Measurements from ENCODE around the gene FBLN5. TPM values are rescaled to one million over a fixed set of nuclear protein-coding genes. Genes with fewer than 3 reads are reported as not detected.

FBLN5 gene
- total RNA-seq, 1 experiment from 2014 or later: not detected

GRCh38 chr14:91889477-91890211 is 57.9 kb downstream of the FBLN5 start:
- no TSS peak for BruUV-seq (replicated peaks)
- no peaks in the 10 kb centered on the region for H3K4me1 ChIP-seq (replicated peaks; ENCODE audit: insufficient read depth)
- no peak overlapping the region for H2AFZ ChIP-seq
- H3K27me3 ChIP-seq (ENCODE audit: insufficient read depth, low read depth): no peaks in the 10 kb centered on the region
- TF ChIP-seq EZH2 (IDR thresholded peaks at IDR 0.05; ENCODE audit: low read depth): no peak
- TF ChIP-seq, protein P1, sequence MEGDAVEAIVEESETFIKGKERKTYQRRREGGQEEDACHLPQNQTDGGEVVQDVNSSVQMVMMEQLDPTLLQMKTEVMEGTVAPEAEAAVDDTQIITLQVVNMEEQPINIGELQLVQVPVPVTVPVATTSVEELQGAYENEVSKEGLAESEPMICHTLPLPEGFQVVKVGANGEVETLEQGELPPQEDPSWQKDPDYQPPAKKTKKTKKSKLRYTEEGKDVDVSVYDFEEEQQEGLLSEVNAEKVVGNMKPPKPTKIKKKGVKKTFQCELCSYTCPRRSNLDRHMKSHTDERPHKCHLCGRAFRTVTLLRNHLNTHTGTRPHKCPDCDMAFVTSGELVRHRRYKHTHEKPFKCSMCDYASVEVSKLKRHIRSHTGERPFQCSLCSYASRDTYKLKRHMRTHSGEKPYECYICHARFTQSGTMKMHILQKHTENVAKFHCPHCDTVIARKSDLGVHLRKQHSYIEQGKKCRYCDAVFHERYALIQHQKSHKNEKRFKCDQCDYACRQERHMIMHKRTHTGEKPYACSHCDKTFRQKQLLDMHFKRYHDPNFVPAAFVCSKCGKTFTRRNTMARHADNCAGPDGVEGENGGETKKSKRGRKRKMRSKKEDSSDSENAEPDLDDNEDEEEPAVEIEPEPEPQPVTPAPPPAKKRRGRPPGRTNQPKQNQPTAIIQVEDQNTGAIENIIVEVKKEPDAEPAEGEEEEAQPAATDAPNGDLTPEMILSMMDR (conservative IDR thresholded peaks at IDR 0.05): no peak
- no peak overlapping the region for H3K27ac ChIP-seq
- no peak for DNase-seq
- H3F3A ChIP-seq (ENCODE audit: insufficient read depth, low read depth): no peaks in the 10 kb centered on the region
- H3K9me2 ChIP-seq (ENCODE audit: insufficient read depth): no peaks in the 10 kb centered on the region
- H3K79me2 ChIP-seq (ENCODE audit: low read depth): no peaks in the 10 kb centered on the region
- no peaks in the 10 kb centered on the region for H4K20me1 ChIP-seq (ENCODE audit: insufficient read depth)
- CTCF ChIA-PET: no interaction called here
- no peaks in the 10 kb centered on the region for H3K9me3 ChIP-seq (ENCODE audit: insufficient read depth, low read depth)
- no peaks in the 10 kb centered on the region for H3K36me3 ChIP-seq (ENCODE audit: low read depth)
- no peak overlapping the region for H3K4me2 ChIP-seq
- POLR2A ChIA-PET (ENCODE audit: unreplicated experiment): no interaction called here
- intact Hi-C loops (cut with micrococcal nuclease; ENCODE audit: unreplicated experiment): no loop called here
- H3K4me3 ChIP-seq: no peak overlapping the region

DNA sequence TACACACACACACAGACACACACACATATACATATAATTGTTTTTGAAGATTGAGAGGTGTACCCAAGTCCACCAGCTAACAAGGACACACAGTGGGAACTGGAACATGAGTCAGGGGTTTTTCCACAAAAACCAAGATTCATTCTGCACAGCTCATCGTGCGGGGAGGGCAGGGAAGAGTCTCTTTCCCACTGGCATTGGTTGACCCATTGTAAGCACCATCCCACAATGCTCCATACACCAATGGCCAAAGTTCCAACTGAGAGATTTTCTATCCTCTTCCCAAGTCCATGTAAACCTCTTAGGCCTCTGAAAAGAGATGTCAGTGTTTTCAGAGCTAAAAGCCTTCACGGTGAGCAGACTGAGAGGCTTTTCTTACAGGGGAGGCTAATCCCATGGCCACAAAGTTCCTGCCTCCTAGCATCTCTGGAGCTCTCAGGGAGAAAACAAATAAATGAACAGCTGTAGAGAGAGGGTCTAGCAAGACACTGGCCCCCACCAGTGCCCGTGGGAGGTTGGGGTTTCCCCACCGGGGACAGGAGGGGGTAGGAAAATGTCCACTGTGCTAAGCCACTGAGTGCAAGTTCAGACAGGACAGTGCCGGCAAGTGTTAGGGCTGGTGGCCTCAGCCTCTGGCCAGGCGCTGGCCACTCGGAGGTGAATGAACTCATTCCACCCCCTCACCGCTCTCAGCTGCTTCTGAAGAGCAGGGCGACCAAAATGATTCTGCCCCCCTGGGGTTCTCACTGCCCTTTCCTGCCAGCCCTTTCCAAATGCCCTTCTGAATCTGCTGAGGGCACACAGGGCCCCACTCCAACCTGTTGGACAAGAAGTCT is 58.6 kb downstream of the FBLN5 start:
- CTCF ChIA-PET: interaction anchor here (0.6 kb wide), 1 partner anchor 108 kb away, joined by 3 read pairs; no protein-coding TSS in a partner anchor
- intact Hi-C loops (cut with micrococcal nuclease; ENCODE audit: unreplicated experiment): no loop called here

DNA sequence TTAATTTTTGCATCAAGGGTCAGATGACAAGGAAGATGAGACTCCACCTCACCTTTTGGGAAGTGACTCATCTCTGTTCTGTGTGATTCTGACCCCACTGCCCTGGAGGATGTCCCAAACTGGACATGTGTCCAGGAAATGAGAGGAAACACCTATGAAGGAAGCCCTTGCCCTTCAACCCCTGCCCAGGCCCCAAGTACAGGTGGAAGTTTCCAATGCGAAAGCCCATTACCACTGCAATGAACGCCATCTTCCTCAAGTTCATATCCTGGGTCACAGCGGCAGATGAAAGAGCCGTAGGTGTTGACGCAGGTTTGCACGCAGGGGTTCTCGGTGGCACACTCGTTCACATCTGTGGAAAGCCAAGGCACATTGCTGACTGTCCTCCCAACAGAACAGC is 60.5 kb downstream of the FBLN5 start:
- POLR2A ChIA-PET (ENCODE audit: unreplicated experiment): no interaction called here
- no peaks in the 10 kb centered on the region for H4K20me1 ChIP-seq (ENCODE audit: insufficient read depth)
- no peaks in the 10 kb centered on the region for H3K4me1 ChIP-seq (replicated peaks; ENCODE audit: insufficient read depth)
- no TSS peak for BruUV-seq (replicated peaks)
- no peak overlapping the region for H2AFZ ChIP-seq
- no peak for DNase-seq
- H3K27me3 ChIP-seq (ENCODE audit: insufficient read depth, low read depth): no peaks in the 10 kb centered on the region
- H3K9me3 ChIP-seq (ENCODE audit: insufficient read depth, low read depth): no peaks in the 10 kb centered on the region
- TF ChIP-seq, protein P1 (conservative IDR thresholded peaks at IDR 0.05): no peak
- no peak for TF ChIP-seq EZH2 (IDR thresholded peaks at IDR 0.05; ENCODE audit: low read depth)
- H3K9me2 ChIP-seq (ENCODE audit: insufficient read depth): no peaks in the 10 kb centered on the region
- CTCF ChIA-PET: no interaction called here
- no peaks in the 10 kb centered on the region for H3F3A ChIP-seq (ENCODE audit: insufficient read depth, low read depth)
- H3K79me2 ChIP-seq (ENCODE audit: low read depth): no peaks in the 10 kb centered on the region
- H3K36me3 ChIP-seq (ENCODE audit: low read depth): no peaks in the 10 kb centered on the region
- no peak overlapping the region for H3K4me3 ChIP-seq
- H3K4me2 ChIP-seq: no peak overlapping the region
- no peak overlapping the region for H3K27ac ChIP-seq
- intact Hi-C loops (cut with micrococcal nuclease; ENCODE audit: unreplicated experiment): no loop called here

More for the DNA sequence above, 58.6 kb downstream of the FBLN5 start:
- POLR2A ChIA-PET (ENCODE audit: unreplicated experiment): no interaction called here
- H3K27me3 ChIP-seq (ENCODE audit: insufficient read depth, low read depth): no peaks in the 10 kb centered on the region
- no peak overlapping the region for H2AFZ ChIP-seq
- H3K36me3 ChIP-seq (ENCODE audit: low read depth): no peaks in the 10 kb centered on the region
- DNase-seq: no peak
- no peaks in the 10 kb centered on the region for H3K9me2 ChIP-seq (ENCODE audit: insufficient read depth)
- no peaks in the 10 kb centered on the region for H4K20me1 ChIP-seq (ENCODE audit: insufficient read depth)
- H3F3A ChIP-seq (ENCODE audit: insufficient read depth, low read depth): no peaks in the 10 kb centered on the region
- H3K9me3 ChIP-seq (ENCODE audit: insufficient read depth, low read depth): no peaks in the 10 kb centered on the region
- BruUV-seq (replicated peaks): no TSS peak
- H3K4me2 ChIP-seq: no peak overlapping the region
- H3K27ac ChIP-seq: no peak overlapping the region
- no peaks in the 10 kb centered on the region for H3K79me2 ChIP-seq (ENCODE audit: low read depth)
- H3K4me3 ChIP-seq: no peak overlapping the region
- no peak for TF ChIP-seq EZH2 (IDR thresholded peaks at IDR 0.05; ENCODE audit: low read depth)
- TF ChIP-seq, protein P1 (conservative IDR thresholded peaks at IDR 0.05): no peak
- H3K4me1 ChIP-seq (replicated peaks; ENCODE audit: insufficient read depth): no peaks in the 10 kb centered on the region

All from PC-9 (cell line).